ENCODE measurements around the gene TNS3.
"Not testable (repeated sequence)": the region's sequence is repeated elsewhere in the genome, so short reads cannot be mapped to it uniquely, and the experiment has no call there.

Gene TNS3

GRCh38 chr7:47472444-47473157, 109.3 kb downstream of the TNS3 start:
- DNase-seq (ENCODE audit: low spot score), result no peak

DNA sequence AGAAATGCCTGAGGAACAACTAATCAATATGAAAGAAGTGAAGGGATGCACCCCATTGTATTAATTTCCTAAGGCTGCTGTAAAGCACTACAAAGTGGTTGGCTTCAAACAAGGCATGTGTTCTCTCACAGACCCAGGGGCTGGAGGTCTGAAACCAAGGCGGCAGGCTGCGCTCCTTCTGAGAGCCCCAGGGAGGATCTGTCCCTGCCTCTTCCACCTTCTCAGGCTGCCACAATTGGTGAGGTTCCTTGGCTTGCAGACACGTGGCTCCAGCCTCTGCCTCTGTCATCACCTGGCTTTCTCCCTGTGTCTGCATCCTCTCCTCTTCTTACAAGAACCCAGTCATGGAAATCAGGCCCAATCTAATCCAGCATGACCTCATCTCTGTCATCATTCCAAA, 110.1 kb downstream of the TNS3 start:
- DNase-seq (ENCODE audit: low spot score), result no peak

- no peak for DNase-seq (ENCODE audit: low spot score)
Measured at GRCh38 chr7:47471358-47471703, 110.6 kb downstream of the TNS3 start.

- DNase-seq (ENCODE audit: low spot score), result peak; percentile 82
Measured at GRCh38 chr7:47470567-47471357, 111.1 kb downstream of the TNS3 start.

- DNase-seq (ENCODE audit: low spot score), result not testable (repeated sequence)
Measured at GRCh38 chr7:47469846-47470245, 112.1 kb downstream of the TNS3 start.

DNA sequence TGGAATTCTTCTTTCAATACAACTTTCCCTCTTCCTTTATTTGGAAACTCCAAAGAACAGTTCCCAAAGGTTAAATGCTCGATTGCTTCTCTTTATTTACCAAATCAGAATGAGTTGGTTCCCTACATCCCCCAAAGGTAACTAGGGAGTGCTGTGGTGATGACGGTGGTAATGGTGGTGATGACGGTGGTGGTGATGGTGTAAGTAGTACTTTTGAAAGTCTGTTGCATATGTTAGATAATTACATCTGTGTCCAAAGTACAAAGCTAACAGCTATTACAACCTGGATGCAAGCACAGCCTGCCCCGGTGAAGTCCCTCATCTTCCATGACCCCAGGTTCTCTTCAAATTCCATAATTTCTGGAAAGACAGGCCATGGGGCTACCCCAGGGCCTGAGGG, 115.1 kb downstream of the TNS3 start:
- no peak for DNase-seq (ENCODE audit: low spot score)

- no peak for DNase-seq (ENCODE audit: low spot score)
Measured at GRCh38 chr7:47465191-47465590, 116.7 kb downstream of the TNS3 start.

- DNase-seq (ENCODE audit: low spot score), result no peak
Measured at GRCh38 chr7:47464266-47464665, 117.6 kb downstream of the TNS3 start.

DNA sequence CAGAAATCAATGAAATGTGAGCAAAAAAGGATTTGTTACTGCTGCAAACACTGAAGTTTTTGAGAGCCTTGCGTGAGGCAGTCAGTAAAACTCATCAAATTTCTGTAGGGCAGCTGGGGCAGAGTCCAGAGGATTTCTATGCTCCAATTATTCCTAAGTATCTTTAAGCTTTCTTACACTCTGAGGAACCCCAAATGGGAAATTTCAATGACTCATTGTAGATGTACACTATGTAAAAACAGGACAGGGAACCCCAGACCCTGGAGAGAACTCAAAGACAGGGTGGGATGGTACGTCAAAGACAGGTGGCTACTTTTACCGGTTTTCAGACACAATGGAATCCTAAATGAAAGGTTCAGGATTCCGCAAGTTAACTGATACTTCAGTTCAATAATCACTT, 120.2 kb downstream of the TNS3 start:
- no peak for DNase-seq (ENCODE audit: low spot score)

- DNase-seq (ENCODE audit: low spot score), result no peak
Measured at GRCh38 chr7:47461161-47461560, 120.8 kb downstream of the TNS3 start.

GRCh38 chr7:47460251-47460989, 121.5 kb downstream of the TNS3 start:
- DNase-seq (ENCODE audit: low spot score), result no peak

GRCh38 chr7:47458486-47458885, 123.4 kb downstream of the TNS3 start:
- no peak for DNase-seq (ENCODE audit: low spot score)

DNA sequence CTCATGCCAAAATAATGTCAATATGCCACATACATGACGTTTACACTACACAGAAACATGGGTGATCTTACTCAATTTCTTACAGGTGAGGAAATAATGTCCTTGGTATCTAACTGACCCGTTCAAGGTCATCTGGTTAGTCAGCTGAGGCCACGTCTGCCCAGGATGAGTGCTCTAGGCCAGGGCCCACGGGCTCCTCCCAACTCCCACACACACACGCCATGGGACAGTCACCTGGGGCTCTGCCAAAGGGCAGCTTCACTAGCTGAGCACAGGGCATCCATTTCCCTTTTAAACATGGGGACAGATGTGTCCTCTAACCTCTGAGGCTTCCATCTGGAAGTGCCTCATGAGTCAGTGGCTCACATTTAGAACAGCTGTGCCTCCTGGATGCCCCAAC, 123.9 kb downstream of the TNS3 start:
- no peak for DNase-seq (ENCODE audit: low spot score)

- DNase-seq (ENCODE audit: low spot score), result no peak
Measured at GRCh38 chr7:47456210-47456955, 125.5 kb downstream of the TNS3 start.

GRCh38 chr7:47455872-47456185, 126.1 kb downstream of the TNS3 start:
- DNase-seq (ENCODE audit: low spot score), result no peak

DNA sequence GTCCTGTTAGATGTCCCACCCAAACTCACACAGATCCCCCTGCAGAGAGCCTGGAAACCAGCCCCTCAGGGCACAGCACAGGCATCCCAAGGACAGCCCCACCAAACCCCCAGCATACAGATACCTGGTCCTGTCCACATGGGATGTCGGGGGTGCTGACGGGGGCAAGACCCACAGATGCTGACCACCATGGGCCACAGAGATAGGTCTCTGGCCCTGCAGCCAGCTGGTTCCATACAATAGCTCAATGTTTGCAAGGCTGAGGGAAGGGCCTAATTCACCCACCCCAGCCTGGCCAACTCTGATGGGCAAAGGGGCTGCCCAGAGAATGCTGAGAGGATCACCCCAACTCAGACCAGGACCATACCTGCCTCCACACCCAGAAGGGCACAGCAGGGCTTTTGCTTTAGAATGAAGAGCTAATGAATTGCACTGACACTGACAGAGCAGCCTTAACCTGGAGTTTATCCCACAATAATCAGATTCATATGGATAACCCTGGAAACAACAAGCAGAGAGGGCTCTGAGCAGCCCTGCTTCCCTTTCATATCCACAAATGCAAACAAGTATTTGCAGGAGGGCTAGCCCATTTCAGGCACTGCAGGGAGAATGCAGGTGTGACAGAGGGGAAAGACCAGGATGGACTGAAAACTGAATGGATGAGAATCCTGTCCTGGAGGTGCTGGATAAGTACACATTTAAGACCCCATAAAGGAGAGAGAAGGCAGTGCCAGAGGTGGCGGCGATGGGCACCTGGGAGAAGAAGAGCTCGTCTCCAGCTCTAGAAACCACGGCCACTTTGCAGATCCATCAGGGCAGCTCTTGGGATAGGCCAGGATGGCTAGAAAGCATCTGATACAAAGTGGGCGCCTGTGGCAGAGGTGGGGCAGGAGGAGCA, 126.7 kb downstream of the TNS3 start:
- DNase-seq (ENCODE audit: low spot score), result no peak

DNA sequence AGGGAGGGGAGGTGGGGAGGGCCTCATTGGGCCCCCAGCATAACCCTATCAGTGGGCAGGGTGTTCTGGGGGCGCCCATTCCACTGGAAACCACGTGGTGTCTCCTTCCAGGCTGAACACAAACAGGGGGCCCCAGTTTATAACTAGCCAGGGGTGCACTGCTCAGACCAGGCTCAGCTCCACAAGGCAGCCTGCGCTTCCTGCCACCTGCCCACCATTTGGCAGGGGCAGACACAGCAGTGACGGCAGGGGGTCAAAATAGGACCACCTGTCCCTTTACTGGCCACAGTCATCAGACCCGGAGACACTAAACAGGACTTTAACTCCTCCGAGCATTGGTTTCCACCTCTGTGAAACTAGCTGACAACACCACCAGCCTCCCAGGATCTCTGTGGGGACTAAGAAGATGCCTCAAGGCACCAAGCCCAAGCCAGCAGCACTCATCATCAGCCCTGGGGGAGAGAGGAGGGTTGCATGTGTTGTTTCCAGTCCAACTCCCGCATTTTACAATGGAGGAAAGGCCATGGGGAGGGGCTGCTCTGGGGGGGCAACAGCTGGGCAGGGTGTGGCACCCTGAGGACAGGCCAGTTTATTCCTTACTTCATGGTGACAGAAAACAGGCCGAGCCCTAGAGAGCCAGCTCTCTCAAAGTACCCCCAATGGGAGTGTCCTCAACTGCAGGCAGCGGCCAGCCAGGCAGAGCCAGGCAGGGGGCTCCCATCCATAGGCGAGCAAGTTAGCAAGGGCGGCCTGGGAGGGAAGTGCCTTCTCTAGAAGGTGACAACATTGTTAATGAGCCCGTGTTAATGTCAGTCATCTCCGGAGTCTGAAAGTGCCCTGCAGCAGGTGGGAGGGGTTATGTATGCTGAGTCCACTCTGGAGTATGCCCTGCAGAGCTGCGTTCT, 127.6 kb downstream of the TNS3 start:
- DNase-seq (ENCODE audit: low spot score), result no peak

- DNase-seq (ENCODE audit: low spot score), result no peak
Measured at GRCh38 chr7:47453093-47454061, 128.5 kb downstream of the TNS3 start.

- no peak for DNase-seq (ENCODE audit: low spot score)
Measured at GRCh38 chr7:47452715-47453092, 129.2 kb downstream of the TNS3 start.
